Activated T-helper 1 cell treated with Interleukin-2 at 50 U/mL for 16 hours (primary cell): Measurements from ENCODE around the gene ANKRD13B.

Experiments
- DNase-seq: peaks from one replicate; pipeline ENCODE4 v3.0.0-alpha.2; 2020; ENCODE audit warnings: low read depth

ANKRD13B gene

GRCh38 chr17:29594519-29595090 is 1.7 kb downstream of the ANKRD13B start:
- no peak for DNase-seq

- DNase-seq = no peak
Observed at GRCh38 chr17:29595107-29595942, 2.4 kb downstream of the ANKRD13B start.

GRCh38 chr17:29595943-29596774 is 3.2 kb downstream of the ANKRD13B start:
- DNase-seq = no peak

- DNase-seq = no peak
Observed at GRCh38 chr17:29596811-29597210, 3.9 kb downstream of the ANKRD13B start.

- DNase-seq = no peak
Observed at GRCh38 chr17:29597361-29598172, 4.6 kb downstream of the ANKRD13B start.

- DNase-seq = no peak
Observed at GRCh38 chr17:29603109-29603674, 10.3 kb downstream of the ANKRD13B start.

GRCh38 chr17:29607557-29608195 is 14.7 kb downstream of the ANKRD13B start:
- DNase-seq = no peak

GRCh38 chr17:29608986-29609385 is 16.1 kb downstream of the ANKRD13B start:
- DNase-seq = no peak

- DNase-seq = no peak
Observed at GRCh38 chr17:29610395-29610794, 17.5 kb downstream of the ANKRD13B start.

- DNase-seq = no peak
Observed at GRCh38 chr17:29611351-29612093, 18.6 kb downstream of the ANKRD13B start.

GRCh38 chr17:29612094-29612403 is 19.1 kb downstream of the ANKRD13B start:
- no peak for DNase-seq

GRCh38 chr17:29612404-29613280 is 19.7 kb downstream of the ANKRD13B start:
- no peak for DNase-seq

- peak; percentile 89 for DNase-seq
Observed at GRCh38 chr17:29613352-29613837, 20.5 kb downstream of the ANKRD13B start.

GRCh38 chr17:29613856-29614255 is 20.9 kb downstream of the ANKRD13B start:
- no peak for DNase-seq

GRCh38 chr17:29614349-29615047 is 21.6 kb downstream of the ANKRD13B start:
- DNase-seq = no peak

- peak; percentile 52 for DNase-seq
Observed at GRCh38 chr17:29615048-29615385, 22.1 kb downstream of the ANKRD13B start.

- peak; percentile 80 for DNase-seq
Observed at GRCh38 chr17:29615492-29616299, 22.8 kb downstream of the ANKRD13B start.
